GM08714 (cell line): ENCODE results near the gene TENT4B.

ENCODE experiments used
- H3K4me3 ChIP-seq: fragments of 200-500 bp; sonication (Bioruptor generic); 2 replicates; pipeline ENCODE4 v1.5.1; 2014; ENCODE audit warnings: mild to moderate bottlenecking, low read length, inconsistent platforms
- ZNF274 ChIP-seq: IDR thresholded peaks from 2 replicates; pipeline ENCODE4 v1.6.1; 2012; ENCODE audit warnings: mild to moderate bottlenecking, low read depth, low read length

TENT4B gene

DNA sequence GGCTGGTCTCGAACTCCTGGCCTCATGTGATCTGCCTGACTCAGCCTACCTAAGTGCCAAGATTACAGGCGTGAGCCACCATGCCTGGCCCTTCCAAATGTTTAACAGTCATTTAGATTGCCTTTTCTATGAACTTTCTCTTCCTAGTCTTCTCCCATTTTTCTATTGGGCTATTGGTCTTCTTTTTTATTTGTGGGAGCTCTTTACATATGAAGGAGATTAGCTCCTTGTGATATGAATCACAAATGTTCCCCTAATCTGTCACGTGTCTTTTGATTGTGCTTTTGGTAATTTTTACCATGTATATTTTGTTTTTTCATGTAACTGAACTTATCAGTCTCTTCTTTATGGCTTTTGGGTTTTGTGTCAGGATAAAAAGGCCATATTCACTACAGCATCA, 125.1 kb downstream of the TENT4B start:
- no peak overlapping the region for H3K4me3 ChIP-seq
- TF ChIP-seq ZNF274 = no peak

DNA sequence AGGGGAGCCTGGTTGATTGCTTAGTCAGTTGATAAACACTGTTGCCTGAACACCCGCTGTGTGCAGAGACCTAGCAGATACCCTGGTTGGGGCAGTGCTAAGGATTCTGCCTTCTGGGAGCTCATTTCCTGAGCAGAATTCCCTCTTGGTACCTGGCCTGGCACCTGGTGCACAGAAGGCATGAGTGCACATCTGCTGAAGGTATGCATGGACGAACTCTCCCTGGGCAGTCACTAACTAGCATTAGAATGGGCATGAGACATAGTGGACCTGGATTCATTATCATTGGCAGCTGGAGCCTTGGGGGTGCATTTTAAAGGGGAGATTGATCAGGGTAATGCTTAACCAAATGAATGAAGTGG, 126.4 kb downstream of the TENT4B start:
- TF ChIP-seq ZNF274 = no peak
- H3K4me3 ChIP-seq = no peak overlapping the region

DNA sequence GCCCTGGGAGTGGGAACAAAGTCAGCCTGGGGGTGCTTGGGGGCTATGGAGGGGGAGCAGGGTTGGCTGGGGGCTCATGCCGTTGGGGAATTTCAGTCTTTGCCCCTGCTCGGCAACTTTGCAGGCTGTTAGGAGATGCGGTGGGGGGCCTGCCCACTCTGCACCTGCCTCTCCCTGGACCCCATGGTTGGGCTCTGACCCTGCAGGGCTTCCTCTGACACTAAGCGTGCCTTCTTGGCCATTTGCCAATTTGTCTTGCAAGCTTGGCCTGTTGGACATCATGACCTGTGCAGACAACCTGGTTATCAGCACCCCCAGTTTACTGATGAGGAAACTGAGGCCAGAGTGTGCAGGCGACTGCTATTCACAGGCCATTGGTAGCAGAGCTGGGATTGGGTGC, 127.8 kb downstream of the TENT4B start:
- no peak overlapping the region for H3K4me3 ChIP-seq
- no peak for TF ChIP-seq ZNF274
